A673 (cell line): ENCODE measurements around the gene EHMT1.

Source experiments
- EZH2 ChIP-seq: fragments of 200-600 bp; sonication (generic); IDR thresholded peaks from 2 replicates; pipeline ENCODE4 v1.6.1; 2017; ENCODE audit warnings: borderline replicate concordance, low read depth, mild to moderate bottlenecking, mixed read lengths, antibody characterized with exemption, low read length; ENCODE audit not compliant: poor library complexity, severe bottlenecking
- TF ChIP-seq, protein P1 (sequence below): fragments of 300-800, 200-600 bp; sonication (generic); conservative IDR thresholded peaks from 2 replicates; pipeline ENCODE4 v1.5.1; 2017; ENCODE audit warnings: low read depth, mild to moderate bottlenecking, antibody characterized with exemption, low read length, moderate library complexity, mixed read lengths

DNA sequence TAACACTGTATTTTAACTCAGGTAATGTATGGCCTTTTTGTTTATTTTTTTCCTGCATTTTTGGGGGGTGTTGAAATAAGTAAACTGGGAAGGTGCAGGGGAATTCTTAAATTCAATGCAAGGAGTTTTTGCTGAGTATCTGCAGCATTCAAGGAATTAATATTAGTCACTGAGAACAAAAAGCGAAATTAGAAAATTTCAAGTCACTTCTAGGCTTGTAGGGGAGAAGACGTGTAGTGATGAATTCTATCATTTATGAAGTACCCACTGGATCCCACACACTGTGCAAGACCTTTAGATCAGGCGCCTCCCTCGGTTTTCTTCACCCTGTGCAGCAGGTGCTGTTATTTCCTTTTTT, 1.2 kb downstream of the EHMT1 start:
- TF ChIP-seq, protein P1, sequence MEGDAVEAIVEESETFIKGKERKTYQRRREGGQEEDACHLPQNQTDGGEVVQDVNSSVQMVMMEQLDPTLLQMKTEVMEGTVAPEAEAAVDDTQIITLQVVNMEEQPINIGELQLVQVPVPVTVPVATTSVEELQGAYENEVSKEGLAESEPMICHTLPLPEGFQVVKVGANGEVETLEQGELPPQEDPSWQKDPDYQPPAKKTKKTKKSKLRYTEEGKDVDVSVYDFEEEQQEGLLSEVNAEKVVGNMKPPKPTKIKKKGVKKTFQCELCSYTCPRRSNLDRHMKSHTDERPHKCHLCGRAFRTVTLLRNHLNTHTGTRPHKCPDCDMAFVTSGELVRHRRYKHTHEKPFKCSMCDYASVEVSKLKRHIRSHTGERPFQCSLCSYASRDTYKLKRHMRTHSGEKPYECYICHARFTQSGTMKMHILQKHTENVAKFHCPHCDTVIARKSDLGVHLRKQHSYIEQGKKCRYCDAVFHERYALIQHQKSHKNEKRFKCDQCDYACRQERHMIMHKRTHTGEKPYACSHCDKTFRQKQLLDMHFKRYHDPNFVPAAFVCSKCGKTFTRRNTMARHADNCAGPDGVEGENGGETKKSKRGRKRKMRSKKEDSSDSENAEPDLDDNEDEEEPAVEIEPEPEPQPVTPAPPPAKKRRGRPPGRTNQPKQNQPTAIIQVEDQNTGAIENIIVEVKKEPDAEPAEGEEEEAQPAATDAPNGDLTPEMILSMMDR, result no peak
- TF ChIP-seq EZH2, result no peak
